H9 (cell line): ENCODE results near the gene PDE2A. TPM values are rescaled to one million over a fixed set of nuclear protein-coding genes. Genes with fewer than 3 reads are reported as not detected.

Source experiments
- DNase-seq: peaks from one replicate; pipeline ENCODE4 v3.0.0-alpha.2; 2017
- H2AFZ ChIP-seq: one replicate; pipeline ENCODE4 v1.6.1; 2013; ENCODE audit warnings: mild to moderate bottlenecking, low read length, control low read depth, moderate library complexity
- H2AK5ac ChIP-seq: 2 replicates; pipeline ENCODE4 v1.6.1; 2013; ENCODE audit warnings: low read length, control low read depth, mixed read lengths; ENCODE audit not compliant: insufficient read length
- H2BK120ac ChIP-seq: one replicate; pipeline ENCODE4 v1.6.1; 2013; ENCODE audit warnings: low read depth, mild to moderate bottlenecking, low read length, control low read depth, inconsistent platforms; ENCODE audit not compliant: poor library complexity, severe bottlenecking
- H2BK12ac ChIP-seq: 2 replicates; pipeline ENCODE4 v1.6.1; 2013; ENCODE audit warnings: low read length, control low read depth, mixed read lengths, low read depth; ENCODE audit not compliant: insufficient read length
- H2BK15ac ChIP-seq: 2 replicates; pipeline ENCODE4 v1.6.1; 2013; ENCODE audit warnings: low read depth, low read length, control low read depth
- H2BK20ac ChIP-seq: one replicate; pipeline ENCODE4 v1.6.1; 2013; ENCODE audit warnings: low read depth, mild to moderate bottlenecking, low read length, control low read depth, inconsistent platforms; ENCODE audit not compliant: poor library complexity, severe bottlenecking
- H2BK5ac ChIP-seq: 2 replicates; pipeline ENCODE4 v1.6.1; 2013; ENCODE audit warnings: low read length, control low read depth, mixed read lengths; ENCODE audit not compliant: insufficient read length
- H3K14ac ChIP-seq: 2 replicates; pipeline ENCODE4 v1.6.1; 2013; ENCODE audit warnings: low read length, control low read depth; ENCODE audit not compliant: insufficient read depth
- H3K18ac ChIP-seq: 2 replicates; pipeline ENCODE4 v1.6.1; 2013; ENCODE audit warnings: low read depth, mild to moderate bottlenecking, mixed read lengths, low read length, control low read depth; ENCODE audit not compliant: insufficient read length
- H3K23ac ChIP-seq: 2 replicates; pipeline ENCODE4 v1.6.1; 2013; ENCODE audit warnings: low read length, control low read depth, mixed read lengths, low read depth; ENCODE audit not compliant: insufficient read length
- H3K23me2 ChIP-seq: 2 replicates; pipeline ENCODE4 v1.6.1; 2013; ENCODE audit warnings: low read depth, mild to moderate bottlenecking, mixed read lengths, low read length, control low read depth; ENCODE audit not compliant: insufficient read length, poor library complexity, severe bottlenecking
- H3K27ac ChIP-seq: 2 replicates; pipeline ENCODE4 v1.5.1; 2013; ENCODE audit warnings: low read length, control low read depth, mixed read lengths, low read depth; ENCODE audit not compliant: insufficient read length
- H3K27me3 ChIP-seq: 2 replicates; pipeline ENCODE4 v1.6.1; 2013; ENCODE audit warnings: low read length, control low read depth, inconsistent platforms; ENCODE audit not compliant: insufficient read depth
- H3K4ac ChIP-seq: 2 replicates; pipeline ENCODE4 v1.6.1; 2013; ENCODE audit warnings: low read depth, mild to moderate bottlenecking, control low read depth, inconsistent platforms, low read length, moderate library complexity
- H3K4me1 ChIP-seq: 2 replicates; pipeline ENCODE4 v1.6.1; 2013; ENCODE audit warnings: low read length, control low read depth, inconsistent platforms; ENCODE audit not compliant: insufficient read depth
- H3K4me2 ChIP-seq: 2 replicates; pipeline ENCODE4 v1.6.1; 2013; ENCODE audit warnings: low read length, control low read depth, mixed read lengths; ENCODE audit not compliant: insufficient read length, insufficient read depth
- H3K56ac ChIP-seq: 2 replicates; pipeline ENCODE4 v1.6.1; 2013; ENCODE audit warnings: low read depth, mild to moderate bottlenecking, mixed read lengths, low read length, control low read depth; ENCODE audit not compliant: insufficient read length
- H3K79me1 ChIP-seq: 2 replicates; pipeline ENCODE4 v1.6.1; 2013; ENCODE audit warnings: low read depth, mild to moderate bottlenecking, moderate library complexity, low read length, control low read depth, inconsistent platforms; ENCODE audit not compliant: insufficient read depth, poor library complexity, severe bottlenecking
- H3K79me2 ChIP-seq: 2 replicates; pipeline ENCODE4 v1.6.1; 2013; ENCODE audit warnings: low read length, control low read depth, inconsistent platforms; ENCODE audit not compliant: insufficient read depth
- H3K9ac ChIP-seq: 2 replicates; pipeline ENCODE4 v1.6.1; 2013; ENCODE audit warnings: low read length, control low read depth, mixed read lengths; ENCODE audit not compliant: insufficient read length; ENCODE audit errors: extremely low read depth
- H3K9me3 ChIP-seq: one replicate; pipeline ENCODE4 v1.6.1; 2013; ENCODE audit warnings: low read depth, low read length, inconsistent platforms; ENCODE audit not compliant: control insufficient read depth
- H3T11ph ChIP-seq: one replicate; pipeline ENCODE4 v1.6.1; 2013; ENCODE audit warnings: mild to moderate bottlenecking, low read length, control low read depth, inconsistent platforms
- H4K20me1 ChIP-seq: one replicate; pipeline ENCODE4 v1.6.1; 2013; ENCODE audit not compliant: control insufficient read depth, insufficient read length, insufficient read depth
- H4K5ac ChIP-seq: 2 replicates; pipeline ENCODE4 v1.6.1; 2013; ENCODE audit warnings: low read depth, mild to moderate bottlenecking, mixed read lengths, low read length, control low read depth; ENCODE audit not compliant: insufficient read length
- H4K8ac ChIP-seq: replicated peaks from 2 replicates; pipeline ENCODE4 v1.6.1; 2013; ENCODE audit warnings: low read length, control low read depth, mixed read lengths, low read depth; ENCODE audit not compliant: insufficient read length
- H4K91ac ChIP-seq: 2 replicates; pipeline ENCODE4 v1.6.1; 2013; ENCODE audit warnings: low read depth, mild to moderate bottlenecking, moderate library complexity, mixed read lengths, low read length, control low read depth; ENCODE audit not compliant: insufficient read length
- H3K27ac Mint-ChIP-seq, 3 experiments: 2 replicates in 2 of 3; 3 replicates in 1 of 3; pipeline ENCODE4 v1.8.0; 2020 to 2021; ENCODE audit warnings: mixed read lengths in 3 of 3, mild to moderate bottlenecking in 1 of 3, moderate library complexity in 1 of 3
- H3K27me3 Mint-ChIP-seq: 2 replicates; pipeline ENCODE4 v1.8.0; 2021; ENCODE audit warnings: low read depth, mild to moderate bottlenecking, moderate library complexity, mixed read lengths
- H3K36me3 Mint-ChIP-seq, 3 experiments: 2 replicates in 2 of 3; 3 replicates in 1 of 3; pipeline ENCODE4 v1.8.0; 2020 to 2021; ENCODE audit warnings: low read depth in 3 of 3, mixed read lengths in 3 of 3; ENCODE audit not compliant: insufficient read depth in 1 of 3
- H3K4me1 Mint-ChIP-seq, 2 experiments: 2 replicates each; pipeline ENCODE4 v1.8.0; 2020; ENCODE audit warnings: mixed read lengths in 2 of 2
- H3K4me3 Mint-ChIP-seq, 2 experiments: 2 replicates in 1 of 2; 3 replicates in 1 of 2; pipeline ENCODE4 v1.8.0; 2020 to 2021; ENCODE audit warnings: mild to moderate bottlenecking in 2 of 2, mixed read lengths in 2 of 2, moderate library complexity in 1 of 2
- H3K9me3 Mint-ChIP-seq, 2 experiments: 2 replicates in 1 of 2; 3 replicates in 1 of 2; pipeline ENCODE4 v1.8.0; 2020; ENCODE audit warnings: mild to moderate bottlenecking in 2 of 2, mixed read lengths in 2 of 2, moderate library complexity in 1 of 2
- WGBS: extraction: QIAGEN DNeasy Blood & Tissue Kit; methylation state at CpG from one replicate; pipeline ENCODE4 v1.1.7; 2013; ENCODE audit warnings: missing lambda C conversion rate, low lambda C conversion rate, mixed read lengths; ENCODE audit not compliant: insufficient read length; ENCODE audit errors: extremely low coverage; 5-methylcytosine and 5-hydroxymethylcytosine counted together
- total RNA-seq: library from RNA; stranded (reverse); gene quantifications from 2 replicates; pipeline ENCODE4 v1.2.1, GENCODE V29; 2021
- TF ChIP-seq, protein P1 (sequence below): fragments of 200-600 bp; sonication (generic); conservative IDR thresholded peaks from 3 replicates; pipeline ENCODE4 v1.8.0; 2021; ENCODE audit warnings: antibody characterized with exemption, mild to moderate bottlenecking

PDE2A gene
- total RNA-seq, 1 experiment from 2014 or later = 3.4 TPM

DNA sequence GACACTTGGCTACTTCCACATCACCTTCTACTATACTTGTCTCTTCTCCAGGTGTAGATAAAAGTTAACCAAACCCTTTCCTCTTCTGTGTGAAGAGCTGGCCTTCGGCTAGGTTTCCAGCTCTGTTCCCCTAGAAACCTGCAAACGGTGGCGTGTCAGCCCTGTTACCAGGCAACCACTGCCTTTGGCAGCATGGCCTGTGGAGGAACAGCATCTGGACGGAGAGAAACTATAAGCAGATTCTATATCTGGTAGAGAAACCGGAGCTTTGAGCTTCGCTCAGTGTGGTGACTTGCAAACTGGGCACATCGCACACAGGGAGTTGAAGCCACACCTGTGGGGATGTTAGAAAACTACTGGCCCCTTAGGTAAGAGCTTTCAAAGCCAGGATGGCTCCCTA, 42.1 kb upstream of the PDE2A start:
- H3K9me3 Mint-ChIP-seq = no peaks in the 10 kb centered on the region
- no peak overlapping the region for H3K18ac ChIP-seq
- H3K79me2 ChIP-seq = no peaks in the 10 kb centered on the region; the same call in 1 of the 2 replicates
- H3K9me3 ChIP-seq = no peaks in the 10 kb centered on the region
- peaks cover 5 to 22% of the 10 kb centered on the region in 2 experiments for H3K4me1 Mint-ChIP-seq
- no peak overlapping the region for H4K5ac ChIP-seq
- TF ChIP-seq, protein P1, sequence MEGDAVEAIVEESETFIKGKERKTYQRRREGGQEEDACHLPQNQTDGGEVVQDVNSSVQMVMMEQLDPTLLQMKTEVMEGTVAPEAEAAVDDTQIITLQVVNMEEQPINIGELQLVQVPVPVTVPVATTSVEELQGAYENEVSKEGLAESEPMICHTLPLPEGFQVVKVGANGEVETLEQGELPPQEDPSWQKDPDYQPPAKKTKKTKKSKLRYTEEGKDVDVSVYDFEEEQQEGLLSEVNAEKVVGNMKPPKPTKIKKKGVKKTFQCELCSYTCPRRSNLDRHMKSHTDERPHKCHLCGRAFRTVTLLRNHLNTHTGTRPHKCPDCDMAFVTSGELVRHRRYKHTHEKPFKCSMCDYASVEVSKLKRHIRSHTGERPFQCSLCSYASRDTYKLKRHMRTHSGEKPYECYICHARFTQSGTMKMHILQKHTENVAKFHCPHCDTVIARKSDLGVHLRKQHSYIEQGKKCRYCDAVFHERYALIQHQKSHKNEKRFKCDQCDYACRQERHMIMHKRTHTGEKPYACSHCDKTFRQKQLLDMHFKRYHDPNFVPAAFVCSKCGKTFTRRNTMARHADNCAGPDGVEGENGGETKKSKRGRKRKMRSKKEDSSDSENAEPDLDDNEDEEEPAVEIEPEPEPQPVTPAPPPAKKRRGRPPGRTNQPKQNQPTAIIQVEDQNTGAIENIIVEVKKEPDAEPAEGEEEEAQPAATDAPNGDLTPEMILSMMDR = no peak
- H3K56ac ChIP-seq = no peak overlapping the region
- no peaks in the 10 kb centered on the region for H4K20me1 ChIP-seq
- H3K4me3 Mint-ChIP-seq = no peak overlapping the region
- no peak overlapping the region for H2BK20ac ChIP-seq
- no peak overlapping the region for H2BK120ac ChIP-seq
- no peak overlapping the region for H4K8ac ChIP-seq
- H2BK5ac ChIP-seq = no peak overlapping the region
- no peaks in the 10 kb centered on the region for H3K23me2 ChIP-seq
- H3K27ac ChIP-seq = no peak overlapping the region
- H3K27ac Mint-ChIP-seq = peak overlapping the region in 1 of 3 experiments; percentile 58; a peak in 1 of 7 replicates
- no peaks in the 10 kb centered on the region for H3K4me1 ChIP-seq
- H3K14ac ChIP-seq = no peak overlapping the region
- no peak overlapping the region for H3K23ac ChIP-seq
- H2BK12ac ChIP-seq = no peak overlapping the region
- H4K91ac ChIP-seq = no peak overlapping the region
- no peak overlapping the region for H3K9ac ChIP-seq
- H2AFZ ChIP-seq = no peak overlapping the region
- no CpG with 5 or more reads among the region's 7 CpGs for WGBS
- peaks cover 4% of the 10 kb centered on the region for H3K79me1 ChIP-seq
- H3K36me3 Mint-ChIP-seq = peaks cover 0 to 17% (median 6%) of the 10 kb centered on the region in 3 experiments; a peak in 3 of 7 replicates
- no peaks in the 10 kb centered on the region for H3K27me3 Mint-ChIP-seq
- no peak for DNase-seq
- H3K27me3 ChIP-seq = no peaks in the 10 kb centered on the region
- no peak overlapping the region for H3K4me2 ChIP-seq
- H3T11ph ChIP-seq = no peak overlapping the region
- no peak overlapping the region for H2AK5ac ChIP-seq
- H2BK15ac ChIP-seq = no peak overlapping the region
- H3K4ac ChIP-seq = no peak overlapping the region
